HepG2 (cell line): ENCODE data around the gene LRRC45. TPM values are rescaled to one million over a fixed set of nuclear protein-coding genes. Genes with fewer than 3 reads are reported as not detected.
A peak's percentile ranks its signal among the peaks of the same experiment; 100 is the strongest.

Experiments
- ARHGAP35 ChIP-seq: sonication (generic); formaldehyde crosslinking; IDR thresholded peaks from 2 replicates; pipeline ENCODE4 v1.9.0; 2022; ENCODE audit warnings: mild to moderate bottlenecking, inconsistent platforms, moderate library complexity, missing genetic modification reagents, borderline replicate concordance
- DNMT1 ChIP-seq: sonication (generic); formaldehyde crosslinking; IDR thresholded peaks from 2 replicates; pipeline ENCODE4 v1.5.1; 2020; ENCODE audit warnings: mild to moderate bottlenecking, missing genetic modification reagents
- EEA1 ChIP-seq: sonication (generic); formaldehyde crosslinking; IDR thresholded peaks from 2 replicates; pipeline ENCODE4 v1.5.1; 2020; ENCODE audit warnings: mild to moderate bottlenecking, missing genetic modification reagents, borderline replicate concordance
- FOXA3 ChIP-seq: IDR thresholded peaks from 2 replicates; pipeline ENCODE4 v1.6.1; 2016; ENCODE audit warnings: missing genetic modification reagents, missing compliant biosample characterization
- GMEB1 ChIP-seq: sonication (generic); formaldehyde crosslinking; IDR thresholded peaks from 2 replicates; pipeline ENCODE4 v1.5.1; 2020; ENCODE audit warnings: missing genetic modification reagents, mild to moderate bottlenecking, borderline replicate concordance
- KIAA2018 ChIP-seq: sonication (generic); formaldehyde crosslinking; IDR thresholded peaks from 2 replicates; pipeline ENCODE4 v1.5.0; 2020; ENCODE audit warnings: mild to moderate bottlenecking, missing genetic modification reagents, borderline replicate concordance
- NFATC3 ChIP-seq: sonication (generic); formaldehyde crosslinking; IDR thresholded peaks from 2 replicates; pipeline ENCODE4 v1.5.1; 2020; ENCODE audit warnings: mild to moderate bottlenecking, missing genetic modification reagents
- PATZ1 ChIP-seq: sonication (generic); formaldehyde crosslinking; IDR thresholded peaks from 2 replicates; pipeline ENCODE4 v1.4.0; 2020; ENCODE audit warnings: missing genetic modification reagents
- TOPORS ChIP-seq: sonication (generic); formaldehyde crosslinking; IDR thresholded peaks from 2 replicates; pipeline ENCODE4 v1.8.0; 2023; ENCODE audit warnings: mild to moderate bottlenecking, missing genetic modification reagents
- ZBTB7B ChIP-seq: sonication (generic); formaldehyde crosslinking; IDR thresholded peaks from 2 replicates; pipeline ENCODE4 v1.4.0; 2020; ENCODE audit warnings: missing genetic modification reagents
- ZMAT3 ChIP-seq: sonication (generic); formaldehyde crosslinking; conservative IDR thresholded peaks from 2 replicates; pipeline ENCODE4 v1.7.0; 2021; ENCODE audit warnings: missing genetic modification reagents
- ZNF781 ChIP-seq: sonication (generic); formaldehyde crosslinking; IDR thresholded peaks from 2 replicates; pipeline ENCODE4 v1.5.1; 2020; ENCODE audit warnings: borderline replicate concordance, mild to moderate bottlenecking, missing genetic modification reagents; ENCODE audit errors: not compliant biosample characterization
- ZSCAN25 ChIP-seq: sonication (generic); formaldehyde crosslinking; IDR thresholded peaks from 2 replicates; pipeline ENCODE4 v1.8.0; 2022; ENCODE audit warnings: mild to moderate bottlenecking, missing genetic modification reagents
- polyA plus RNA-seq, 8 experiments: library from polyadenylated mRNA; depleted of rRNA in 3 of 8; stranded (reverse) in 7 of 8; unstranded in 1 of 8; fragments of >200 nt; fragmentation: Illumina TruSeq in 4 of 8; extraction: Trizol in 4 of 8; gene quantifications; 2 replicates each; pipeline versions ENCODE4 v1.2.1 to v1.2.3, GENCODE V29; 2011 to 2016; ENCODE audit warnings: low read depth in 4 of 8, missing spikeins in 1 of 8, mixed read lengths in 1 of 8; ENCODE audit not compliant: insufficient read depth in 1 of 8
- total RNA-seq, 5 experiments: library from RNA; depleted of rRNA; stranded (reverse); fragments of >200 nt; fragmentation: Illumina TruSeq; extraction: Trizol; gene quantifications; 2 replicates each; pipeline ENCODE4 v1.2.3, GENCODE V29; 2016; ENCODE audit warnings: low read depth in 1 of 5
- TF ChIP-seq, protein P1 (sequence below): sonication (generic); formaldehyde crosslinking; IDR thresholded peaks from 2 replicates; pipeline ENCODE4 v1.8.1; 2023; ENCODE audit warnings: mild to moderate bottlenecking, missing genetic modification reagents
- TF ChIP-seq, protein P2 (sequence below): sonication (generic); formaldehyde crosslinking; IDR thresholded peaks from 2 replicates; pipeline ENCODE4 v1.4.0; 2020; ENCODE audit warnings: mild to moderate bottlenecking, missing genetic modification reagents

LRRC45 gene
- total and polyA plus RNA-seq, 2 of the 13 experiments (the other 11 are each of a cell fraction or from before 2014, with no cell fraction given): 11.6 to 48.1 TPM

GRCh38 chr17:82050152-82050760 is 27.2 kb downstream of the LRRC45 start (continued):
- 0 out of 2 replicates have a peak, but pooled peaks have one; percentile 18 for TF ChIP-seq GMEB1 (CRISPR knock-in tag)
- TF ChIP-seq, protein P1, sequence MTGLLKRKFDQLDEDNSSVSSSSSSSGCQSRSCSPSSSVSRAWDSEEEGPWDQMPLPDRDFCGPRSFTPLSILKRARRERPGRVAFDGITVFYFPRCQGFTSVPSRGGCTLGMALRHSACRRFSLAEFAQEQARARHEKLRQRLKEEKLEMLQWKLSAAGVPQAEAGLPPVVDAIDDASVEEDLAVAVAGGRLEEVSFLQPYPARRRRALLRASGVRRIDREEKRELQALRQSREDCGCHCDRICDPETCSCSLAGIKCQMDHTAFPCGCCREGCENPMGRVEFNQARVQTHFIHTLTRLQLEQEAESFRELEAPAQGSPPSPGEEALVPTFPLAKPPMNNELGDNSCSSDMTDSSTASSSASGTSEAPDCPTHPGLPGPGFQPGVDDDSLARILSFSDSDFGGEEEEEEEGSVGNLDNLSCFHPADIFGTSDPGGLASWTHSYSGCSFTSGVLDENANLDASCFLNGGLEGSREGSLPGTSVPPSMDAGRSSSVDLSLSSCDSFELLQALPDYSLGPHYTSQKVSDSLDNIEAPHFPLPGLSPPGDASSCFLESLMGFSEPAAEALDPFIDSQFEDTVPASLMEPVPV (CRISPR knock-in tag): no peak
- no peak for TF ChIP-seq TOPORS (CRISPR knock-in tag)
- no peak for TF ChIP-seq NFATC3
- TF ChIP-seq KIAA2018 (CRISPR knock-in tag): no peak
- TF ChIP-seq PATZ1 (CRISPR knock-in tag): no peak
- no peak for TF ChIP-seq ZBTB7B (CRISPR knock-in tag)
- TF ChIP-seq ZNF781 (CRISPR knock-in tag): no peak
- TF ChIP-seq DNMT1 (CRISPR knock-in tag): no peak
- TF ChIP-seq EEA1 (CRISPR knock-in tag): no peak
- TF ChIP-seq ZSCAN25 (CRISPR knock-in tag): no peak
- no peak for TF ChIP-seq ZMAT3 (CRISPR knock-in tag)
- 0 out of 2 replicates have a peak, but pooled peaks have one; percentile 20 for TF ChIP-seq ARHGAP35 (CRISPR knock-in tag)
- TF ChIP-seq FOXA3 (CRISPR knock-in tag): no peak
- TF ChIP-seq, protein P2, sequence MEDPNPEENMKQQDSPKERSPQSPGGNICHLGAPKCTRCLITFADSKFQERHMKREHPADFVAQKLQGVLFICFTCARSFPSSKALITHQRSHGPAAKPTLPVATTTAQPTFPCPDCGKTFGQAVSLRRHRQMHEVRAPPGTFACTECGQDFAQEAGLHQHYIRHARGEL (CRISPR knock-in tag): no peak
